DOHH2 (cell line): ENCODE results near the gene MPP4.

ENCODE experiments used
- EZH2phosphoT487 ChIP-seq: fragments of 200-600 bp; sonication (generic); IDR thresholded peaks from 2 replicates; pipeline ENCODE4 v1.6.1; 2017; ENCODE audit warnings: borderline replicate concordance, mild to moderate bottlenecking, antibody characterized with exemption, low read length, moderate library complexity, mixed read lengths
- TF ChIP-seq, protein P1 (sequence below): fragments of 200-600 bp; sonication (generic); IDR thresholded peaks from one replicate; pipeline ENCODE4 v1.5.1; 2014; ENCODE audit warnings: antibody characterized with exemption, mild to moderate bottlenecking, low read depth, low read length; ENCODE audit not compliant: poor library complexity, severe bottlenecking

DNA sequence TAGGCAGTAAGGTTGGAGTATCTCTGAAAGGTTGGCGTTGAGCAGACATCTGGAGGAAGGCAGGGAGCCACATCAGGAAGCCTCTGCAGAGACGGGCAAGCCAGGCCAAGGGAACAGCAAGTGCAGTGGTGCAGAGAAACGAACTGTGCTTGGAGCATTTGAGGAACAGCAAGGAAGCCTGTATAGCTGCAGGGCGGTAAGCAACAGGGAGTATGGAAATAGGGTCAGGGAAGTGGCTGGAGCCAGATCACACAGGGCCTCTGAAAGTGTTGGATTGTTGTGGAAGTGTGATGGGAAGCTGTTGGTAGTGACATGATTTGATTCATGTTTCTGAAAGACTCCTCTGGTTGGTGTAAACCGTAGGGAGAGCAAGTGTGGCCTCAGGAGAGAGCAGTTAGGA, 41.7 kb downstream of the MPP4 start:
- TF ChIP-seq, protein P1, sequence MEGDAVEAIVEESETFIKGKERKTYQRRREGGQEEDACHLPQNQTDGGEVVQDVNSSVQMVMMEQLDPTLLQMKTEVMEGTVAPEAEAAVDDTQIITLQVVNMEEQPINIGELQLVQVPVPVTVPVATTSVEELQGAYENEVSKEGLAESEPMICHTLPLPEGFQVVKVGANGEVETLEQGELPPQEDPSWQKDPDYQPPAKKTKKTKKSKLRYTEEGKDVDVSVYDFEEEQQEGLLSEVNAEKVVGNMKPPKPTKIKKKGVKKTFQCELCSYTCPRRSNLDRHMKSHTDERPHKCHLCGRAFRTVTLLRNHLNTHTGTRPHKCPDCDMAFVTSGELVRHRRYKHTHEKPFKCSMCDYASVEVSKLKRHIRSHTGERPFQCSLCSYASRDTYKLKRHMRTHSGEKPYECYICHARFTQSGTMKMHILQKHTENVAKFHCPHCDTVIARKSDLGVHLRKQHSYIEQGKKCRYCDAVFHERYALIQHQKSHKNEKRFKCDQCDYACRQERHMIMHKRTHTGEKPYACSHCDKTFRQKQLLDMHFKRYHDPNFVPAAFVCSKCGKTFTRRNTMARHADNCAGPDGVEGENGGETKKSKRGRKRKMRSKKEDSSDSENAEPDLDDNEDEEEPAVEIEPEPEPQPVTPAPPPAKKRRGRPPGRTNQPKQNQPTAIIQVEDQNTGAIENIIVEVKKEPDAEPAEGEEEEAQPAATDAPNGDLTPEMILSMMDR, result no peak
- no peak for TF ChIP-seq EZH2phosphoT487
